Ectodermal cell (in vitro differentiated cells): ENCODE measurements around the gene HBS1L. TPM values are rescaled to one million over a fixed set of nuclear protein-coding genes. Genes with fewer than 3 reads are reported as not detected.

Experiments used
- H3K27ac ChIP-seq: 2 replicates; pipeline ENCODE4 v1.7.0; 2013; ENCODE audit warnings: mild to moderate bottlenecking, low read depth, low read length; ENCODE audit not compliant: insufficient read depth, poor library complexity, severe bottlenecking
- H3K27me3 ChIP-seq: 2 replicates; pipeline ENCODE4 v1.7.0; 2013; ENCODE audit warnings: mild to moderate bottlenecking, low read length; ENCODE audit not compliant: insufficient read depth, control insufficient read depth, poor library complexity, severe bottlenecking
- H3K36me3 ChIP-seq: one replicate; pipeline ENCODE4 v1.7.0; 2013; ENCODE audit warnings: low read length; ENCODE audit not compliant: control insufficient read depth, insufficient read depth
- H3K4me1 ChIP-seq: one replicate; pipeline ENCODE4 v1.7.0; 2013; ENCODE audit warnings: low read length; ENCODE audit not compliant: control insufficient read depth, insufficient read depth
- H3K4me3 ChIP-seq: 2 replicates; pipeline ENCODE4 v1.7.0; 2013; ENCODE audit warnings: low read depth, low read length, control low read depth; ENCODE audit not compliant: insufficient read depth
- H3K9me3 ChIP-seq: 2 replicates; pipeline ENCODE4 v1.7.0; 2013; ENCODE audit warnings: mild to moderate bottlenecking, low read length, moderate library complexity; ENCODE audit not compliant: control insufficient read depth
- WGBS, 2 experiments: methylation state at CpG; one replicate each; pipeline ENCODE4 v1.1.7; 2013; ENCODE audit warnings: missing lambda C conversion rate in 2 of 2; 5-methylcytosine and 5-hydroxymethylcytosine counted together
- polyA plus RNA-seq, 4 experiments: library from polyadenylated mRNA; stranded (reverse); fragments of 50-300 nt; gene quantifications; one replicate each; pipeline ENCODE4 v1.2.3, GENCODE V29; 2013

The HBS1L gene
- polyA plus RNA-seq (2013, experiment 1 of 4): 80.2 TPM
- 89.9 TPM for polyA plus RNA-seq (2013, experiment 2 of 4)
- polyA plus RNA-seq (2013, experiment 3 of 4): 68.7 TPM
- 70.9 TPM for polyA plus RNA-seq (2013, experiment 4 of 4)

DNA sequence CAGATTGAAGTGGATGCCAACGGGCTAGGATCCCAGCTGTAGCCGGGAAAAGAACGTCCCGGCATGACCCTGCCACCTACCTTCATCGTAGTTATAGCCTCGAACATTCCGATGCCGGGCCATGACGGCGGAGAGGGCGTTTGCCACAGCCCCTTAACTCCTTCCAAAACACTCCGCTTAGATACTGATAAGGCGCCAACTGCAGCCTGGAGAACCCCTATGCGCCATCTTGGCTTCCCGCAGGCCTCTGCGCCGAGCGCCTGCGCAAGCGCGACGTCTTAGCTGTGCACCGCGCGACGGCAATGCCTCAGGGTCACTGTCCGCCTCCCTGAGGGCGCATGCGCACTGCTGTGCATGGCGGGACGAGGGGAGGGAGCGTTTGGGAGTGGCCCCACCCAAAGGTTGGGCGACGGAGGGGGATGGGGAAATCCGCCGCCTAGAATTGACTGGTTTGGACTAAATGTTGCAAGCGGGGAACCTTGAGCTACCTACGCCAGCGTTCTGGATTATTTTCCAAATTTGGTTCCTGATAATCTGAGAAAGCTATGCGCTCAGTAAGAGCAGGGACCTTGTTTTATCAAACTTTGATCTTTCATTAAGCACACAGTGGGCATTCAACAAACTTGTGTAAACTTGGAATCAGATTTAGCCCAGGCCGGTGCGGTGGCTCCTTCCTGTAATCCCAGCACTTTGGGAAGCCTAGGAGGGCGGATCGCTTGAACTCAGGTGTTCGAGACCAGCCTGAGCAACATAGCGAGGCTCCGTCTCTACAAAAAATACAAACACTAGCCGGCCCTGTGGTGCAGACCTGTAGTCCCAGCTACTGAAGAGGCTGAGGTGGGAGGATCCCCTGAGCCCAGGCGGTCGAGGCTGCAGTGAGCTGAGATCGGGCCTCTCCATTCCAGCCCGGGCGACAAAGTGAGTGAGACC lies at the start of gene HBS1L:
HBS1L (minus strand) TSS at position 254 of the 930 bp plus-strand sequence; CDS start at position 123, 131 bp downstream.
- no peaks in the 10 kb centered on the region for H3K9me3 ChIP-seq

DNA sequence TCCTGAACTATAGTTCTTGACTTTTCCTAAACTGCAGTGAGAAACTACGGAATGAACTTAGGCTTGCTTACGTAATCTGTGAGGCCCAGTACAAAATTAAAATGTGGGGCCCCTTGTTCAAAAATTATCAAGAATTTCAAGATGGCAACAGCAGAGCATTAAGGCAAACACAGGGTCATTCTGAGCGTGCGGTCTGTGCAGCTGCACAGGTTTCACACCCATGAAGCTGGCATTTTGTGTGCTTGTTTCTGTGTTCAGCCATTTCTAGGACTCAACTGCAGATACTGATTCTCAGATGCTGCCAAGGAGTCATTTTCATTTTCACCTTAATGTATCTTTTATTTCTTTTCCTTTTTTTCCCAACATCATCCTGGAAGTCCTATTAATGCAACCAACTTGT lies 49.6 kb upstream of the HBS1L start:
- Histone ChIP-seq H3K4me3 (no peak overlapping the region), H3K36me3 (no peaks in the 10 kb centered on the region), H3K9me3 (no peaks in the 10 kb centered on the region), H3K27me3 (no peaks in the 10 kb centered on the region), H3K4me1 (no peaks in the 10 kb centered on the region), H3K27ac (no peak overlapping the region)
- WGBS, 2 experiments: 92 to 96% methylated on average over 4 of the region's 4 CpGs

More for the DNA sequence above, at the start of gene HBS1L:
- Histone ChIP-seq H3K27me3 (no peaks in the 10 kb centered on the region), H3K27ac (peak within 1 kb of the TSS; percentile 58), H3K4me3 (peak within 1 kb of the TSS; percentile 79), H3K4me1 (peaks cover 6% of the 10 kb centered on the region), H3K36me3 (peaks cover 3% of the 10 kb centered on the region)
- 18 to 19% methylated on average over 53 of the region's 53 CpGs for WGBS, 2 experiments

DNA sequence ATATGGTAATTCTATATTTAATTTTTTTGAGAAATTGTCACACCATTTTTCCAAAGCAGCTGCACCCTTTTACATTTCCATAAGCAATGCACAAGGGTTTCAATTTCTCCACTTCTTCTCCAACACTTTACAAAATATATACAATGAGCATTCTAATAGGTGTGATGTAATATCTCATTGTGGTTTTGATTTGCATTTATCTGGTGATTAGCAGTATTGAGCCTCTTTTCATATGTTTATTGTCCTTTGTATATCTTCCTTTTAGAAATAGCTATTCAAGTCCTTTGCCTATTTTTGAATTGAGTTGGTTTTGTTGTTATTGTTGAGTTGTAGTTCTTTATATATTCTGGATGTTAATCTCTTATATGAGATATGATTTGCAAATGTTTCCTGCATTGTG lies 47.6 kb upstream of the HBS1L start:
- no peak overlapping the region for H3K4me3 ChIP-seq
- no peaks in the 10 kb centered on the region for H3K4me1 ChIP-seq
- H3K27ac ChIP-seq: no peak overlapping the region
- H3K9me3 ChIP-seq: no peaks in the 10 kb centered on the region
- no peaks in the 10 kb centered on the region for H3K36me3 ChIP-seq
- no peaks in the 10 kb centered on the region for H3K27me3 ChIP-seq

DNA sequence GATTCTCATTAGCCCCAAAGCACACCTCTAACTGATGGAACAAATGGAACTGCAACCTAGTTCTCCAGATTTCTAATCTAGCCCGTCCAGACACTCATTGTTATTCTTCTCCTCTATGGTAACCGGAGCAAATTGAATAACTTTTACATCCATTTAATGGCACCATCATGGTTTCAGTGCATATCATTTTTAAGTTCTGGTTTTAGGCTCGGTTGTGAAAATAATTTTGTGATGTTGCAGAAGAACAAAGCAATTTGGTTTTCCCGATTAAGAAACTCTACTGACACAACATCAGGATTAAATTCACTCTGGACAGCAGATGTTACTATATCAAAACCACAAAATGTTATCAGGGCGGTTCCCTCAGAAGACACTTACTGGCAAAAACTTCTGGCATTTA lies 42.5 kb upstream of the HBS1L start:
- H3K4me1 ChIP-seq: no peaks in the 10 kb centered on the region
- 94% methylated on average over 4 of the region's 5 CpGs for WGBS, 2 experiments

DNA sequence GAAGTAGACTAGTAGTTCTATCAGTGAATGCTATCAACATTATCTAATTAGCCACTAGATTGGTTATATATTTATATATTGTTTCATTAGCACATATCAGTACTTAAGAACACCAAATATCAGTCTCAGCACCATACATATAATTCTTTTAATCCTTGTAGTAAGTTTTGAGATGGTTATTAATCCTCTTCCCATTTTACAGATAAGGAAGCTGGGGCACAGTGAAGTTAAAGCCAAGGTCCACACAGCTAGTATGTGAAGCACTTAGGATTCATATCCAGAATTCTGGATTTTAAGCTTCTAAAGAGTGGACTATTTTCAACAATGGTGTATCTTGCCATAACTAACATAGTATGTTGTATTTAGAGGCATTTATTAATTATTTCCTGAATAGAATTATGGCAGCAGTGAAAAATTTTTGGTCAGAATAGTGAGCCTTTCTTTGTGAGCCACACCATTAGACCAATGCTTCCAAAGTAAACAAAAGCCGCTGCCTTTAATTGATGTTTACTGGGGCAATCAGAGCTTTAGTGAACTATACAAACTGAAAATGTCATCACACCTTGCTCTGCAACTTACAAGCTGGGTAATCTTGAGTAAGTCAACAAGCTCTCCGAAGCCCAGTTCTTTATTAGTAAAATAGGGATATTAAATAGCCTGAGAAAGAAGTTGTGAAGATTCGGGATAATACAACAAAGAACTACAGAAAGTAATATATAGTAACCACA lies 41.9 kb upstream of the HBS1L start:
- H3K4me3 ChIP-seq: no peak overlapping the region
- no peaks in the 10 kb centered on the region for H3K36me3 ChIP-seq
- H3K27ac ChIP-seq: no peak overlapping the region
- no peaks in the 10 kb centered on the region for H3K9me3 ChIP-seq
- no peaks in the 10 kb centered on the region for H3K27me3 ChIP-seq
- 77 to 95% methylated on average over 2 of the region's 3 CpGs for WGBS, 2 experiments
- no peaks in the 10 kb centered on the region for H3K4me1 ChIP-seq

More for the DNA sequence above, 42.5 kb upstream of the HBS1L start:
- Histone ChIP-seq H3K36me3 (no peaks in the 10 kb centered on the region), H3K4me3 (no peak overlapping the region), H3K27ac (no peak overlapping the region), H3K9me3 (no peaks in the 10 kb centered on the region), H3K27me3 (no peaks in the 10 kb centered on the region)

DNA sequence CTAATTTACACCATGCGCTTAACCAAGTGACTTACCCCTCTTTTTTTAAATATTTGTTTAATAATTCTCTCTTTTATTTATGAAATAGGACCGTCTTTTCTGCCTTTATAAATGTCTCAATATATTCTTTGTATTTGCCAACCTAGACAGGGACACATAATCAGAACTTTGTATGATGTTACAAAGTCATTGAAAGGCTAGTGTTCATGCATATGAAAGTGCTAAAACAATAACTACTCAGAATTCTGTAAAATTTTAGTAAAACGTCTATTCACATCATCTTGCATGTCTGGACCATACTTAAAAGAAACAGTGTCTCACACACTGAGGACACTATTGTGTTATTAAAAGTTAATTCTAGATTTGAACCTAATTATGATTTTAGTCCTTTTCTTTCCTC lies 41.1 kb upstream of the HBS1L start:
- Histone ChIP-seq H3K4me3 (no peak overlapping the region), H3K27me3 (no peaks in the 10 kb centered on the region), H3K4me1 (no peaks in the 10 kb centered on the region), H3K36me3 (no peaks in the 10 kb centered on the region), H3K9me3 (no peaks in the 10 kb centered on the region), H3K27ac (no peak overlapping the region)
- 95 to 100% methylated on average over 1 to 2 of the region's 3 CpGs for WGBS, 2 experiments

DNA sequence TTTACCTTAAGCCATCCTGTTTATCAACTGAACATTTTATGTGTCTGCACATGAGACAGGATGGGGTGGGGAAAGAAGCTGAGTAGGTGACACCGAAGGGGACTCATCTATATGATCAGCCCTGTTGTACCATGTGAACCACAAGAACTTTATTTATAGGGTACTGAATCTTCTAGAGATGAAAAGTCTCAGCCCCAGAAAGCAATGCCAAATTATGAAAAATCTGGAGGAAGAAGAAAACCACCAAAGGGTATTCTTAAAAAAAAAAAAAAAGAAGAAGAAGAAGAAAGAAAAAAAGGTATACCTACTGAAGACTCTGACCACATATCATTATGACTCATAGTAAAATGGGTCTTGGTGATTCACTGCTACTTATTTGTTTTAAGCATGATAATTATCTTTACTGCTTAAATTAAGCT lies 39.8 kb upstream of the HBS1L start:
- Histone ChIP-seq H3K4me3 (no peak overlapping the region), H3K9me3 (no peaks in the 10 kb centered on the region), H3K27me3 (no peaks in the 10 kb centered on the region), H3K36me3 (no peaks in the 10 kb centered on the region), H3K4me1 (no peaks in the 10 kb centered on the region), H3K27ac (no peak overlapping the region)
- 79% methylated on average over 1 of the region's 1 CpG; no CpG with 5 or more reads in 1 of the 2 experiments for WGBS, 2 experiments

DNA sequence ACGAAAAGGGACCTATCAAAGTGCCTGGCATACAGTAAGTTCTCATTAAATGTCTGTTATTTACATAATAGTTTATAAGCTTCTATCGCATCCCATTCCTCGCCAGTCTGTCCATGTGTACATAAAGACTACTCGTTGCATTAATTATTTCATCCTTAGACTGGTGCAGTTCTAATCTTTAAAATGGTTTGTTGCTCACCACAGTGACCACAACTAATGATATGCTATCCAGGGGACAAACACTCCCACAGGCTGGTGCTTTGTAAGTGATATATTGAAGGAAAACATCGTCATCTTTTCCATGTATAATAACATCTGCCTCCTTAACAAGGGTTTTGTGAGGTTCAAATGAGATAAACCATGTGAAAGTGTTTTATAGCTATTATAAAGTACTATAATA lies 39.0 kb upstream of the HBS1L start:
- no peaks in the 10 kb centered on the region for H3K36me3 ChIP-seq
- no peaks in the 10 kb centered on the region for H3K27me3 ChIP-seq
- no peaks in the 10 kb centered on the region for H3K9me3 ChIP-seq
- H3K4me1 ChIP-seq: no peaks in the 10 kb centered on the region
- no peak overlapping the region for H3K4me3 ChIP-seq
- 96 to 100% methylated on average over 3 to 5 of the region's 5 CpGs for WGBS, 2 experiments
- no peak overlapping the region for H3K27ac ChIP-seq

DNA sequence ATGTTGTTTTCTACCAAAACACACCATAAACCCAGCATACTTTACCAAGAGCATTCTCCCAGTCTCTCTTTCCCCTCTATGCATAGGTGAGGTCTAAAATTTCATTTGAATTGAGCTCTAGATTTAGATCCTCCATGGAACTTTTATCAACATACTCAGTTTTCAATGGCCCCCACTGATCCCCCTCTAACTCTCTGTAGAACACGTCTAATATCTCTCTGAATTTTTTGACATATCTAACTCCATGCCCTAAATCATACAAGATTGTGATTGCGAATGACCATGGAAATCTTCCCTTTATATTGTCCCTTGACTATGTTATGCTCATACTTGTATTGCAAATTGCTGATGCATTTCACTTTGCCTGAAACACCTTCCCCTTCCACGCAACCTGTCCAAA lies 38.1 kb upstream of the HBS1L start:
- Histone ChIP-seq H3K9me3 (no peaks in the 10 kb centered on the region), H3K27ac (no peak overlapping the region), H3K27me3 (no peaks in the 10 kb centered on the region), H3K4me3 (no peak overlapping the region), H3K4me1 (no peaks in the 10 kb centered on the region), H3K36me3 (no peaks in the 10 kb centered on the region)
- 86 to 92% methylated on average over 3 of the region's 3 CpGs for WGBS, 2 experiments

DNA sequence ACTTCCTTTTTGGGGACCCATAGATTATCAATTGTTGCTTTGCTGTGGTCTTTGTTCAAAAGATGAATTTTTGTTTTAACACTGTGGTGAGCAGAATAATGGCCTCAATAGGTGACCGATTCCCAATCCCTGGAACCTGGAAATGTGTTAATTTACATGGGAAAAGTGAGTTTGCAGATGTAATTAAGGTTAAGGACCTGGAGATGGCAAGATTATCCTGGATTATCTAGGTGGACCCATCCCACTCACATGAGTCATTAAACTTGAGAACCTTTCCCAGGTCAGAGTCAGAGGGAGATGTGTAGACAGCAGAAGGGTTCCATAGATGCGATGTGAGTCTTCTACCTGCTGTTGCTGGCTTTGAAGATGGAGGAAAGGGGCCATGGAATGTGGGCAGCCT lies 36.2 kb upstream of the HBS1L start:
- Histone ChIP-seq H3K27ac (no peak overlapping the region), H3K9me3 (no peaks in the 10 kb centered on the region), H3K36me3 (no peaks in the 10 kb centered on the region), H3K4me1 (no peaks in the 10 kb centered on the region), H3K27me3 (no peaks in the 10 kb centered on the region), H3K4me3 (no peak overlapping the region)
- WGBS, 2 experiments: 88 to 95% methylated on average over 2 of the region's 2 CpGs
